OCI-LY3 (cell line): ENCODE measurements around the gene CCDC7.

Source experiments
- EZH2phosphoT487 ChIP-seq: fragments of 200-600 bp; shearing (Covaris generic); IDR thresholded peaks from 2 replicates; pipeline ENCODE4 v1.6.1; 2018; ENCODE audit warnings: antibody characterized with exemption, mixed run types, low read depth
- TF ChIP-seq, protein P1 (sequence below): fragments of 200-600, 300-600 bp; sonication (generic); IDR thresholded peaks from 2 replicates; pipeline ENCODE4 v1.5.1; 2014; ENCODE audit warnings: antibody characterized with exemption, low read length, low read depth

DNA sequence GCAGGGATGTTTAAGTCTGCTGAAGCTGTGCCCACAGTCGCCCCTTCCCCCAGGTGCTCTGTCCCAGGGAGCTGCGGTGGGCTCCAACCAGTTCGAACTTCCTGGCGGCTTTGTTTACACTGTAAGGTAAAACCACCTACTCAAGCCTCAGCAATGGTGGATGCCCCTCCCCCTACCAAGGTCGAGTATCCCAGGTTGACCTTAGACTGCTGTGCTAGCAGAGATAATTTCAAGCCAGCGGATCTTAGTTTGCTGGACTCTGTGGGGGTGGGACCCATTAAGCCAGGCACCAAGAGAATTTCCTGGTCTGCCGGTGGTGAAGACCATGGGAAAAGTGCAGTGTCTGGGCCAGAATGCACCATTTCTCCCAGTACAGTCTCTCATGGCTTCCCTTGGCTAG is 56.0 kb downstream of the CCDC7 start:
- TF ChIP-seq, protein P1, sequence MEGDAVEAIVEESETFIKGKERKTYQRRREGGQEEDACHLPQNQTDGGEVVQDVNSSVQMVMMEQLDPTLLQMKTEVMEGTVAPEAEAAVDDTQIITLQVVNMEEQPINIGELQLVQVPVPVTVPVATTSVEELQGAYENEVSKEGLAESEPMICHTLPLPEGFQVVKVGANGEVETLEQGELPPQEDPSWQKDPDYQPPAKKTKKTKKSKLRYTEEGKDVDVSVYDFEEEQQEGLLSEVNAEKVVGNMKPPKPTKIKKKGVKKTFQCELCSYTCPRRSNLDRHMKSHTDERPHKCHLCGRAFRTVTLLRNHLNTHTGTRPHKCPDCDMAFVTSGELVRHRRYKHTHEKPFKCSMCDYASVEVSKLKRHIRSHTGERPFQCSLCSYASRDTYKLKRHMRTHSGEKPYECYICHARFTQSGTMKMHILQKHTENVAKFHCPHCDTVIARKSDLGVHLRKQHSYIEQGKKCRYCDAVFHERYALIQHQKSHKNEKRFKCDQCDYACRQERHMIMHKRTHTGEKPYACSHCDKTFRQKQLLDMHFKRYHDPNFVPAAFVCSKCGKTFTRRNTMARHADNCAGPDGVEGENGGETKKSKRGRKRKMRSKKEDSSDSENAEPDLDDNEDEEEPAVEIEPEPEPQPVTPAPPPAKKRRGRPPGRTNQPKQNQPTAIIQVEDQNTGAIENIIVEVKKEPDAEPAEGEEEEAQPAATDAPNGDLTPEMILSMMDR: no peak
- TF ChIP-seq EZH2phosphoT487: no peak
